Sigmoid colon (tissue), 7 donors: ENCODE results near the gene TXNL1. TPM values are rescaled to one million over a fixed set of nuclear protein-coding genes. Genes with fewer than 3 reads are reported as not detected.

Source experiments
- DNase-seq: peaks from one replicate; pipeline ENCODE4 v3.0.0-alpha.2; 2019
- H3K27ac ChIP-seq, 4 donors: fragments of 200-600 bp; sonication (generic); one replicate each; pipeline ENCODE4 v1.5.1; 2016 to 2019; ENCODE audit warnings: mild to moderate bottlenecking in 1 of 4
- H3K27me3 ChIP-seq, 3 donors: fragments of 200-600 bp; sonication (generic); one replicate each; pipeline ENCODE4 v1.5.1; 2019; ENCODE audit warnings: mild to moderate bottlenecking in 1 of 3
- H3K36me3 ChIP-seq, 4 donors: fragments of 200-600 bp; sonication (generic); one replicate each; pipeline ENCODE4 v1.5.1; 2016 to 2019
- H3K4me1 ChIP-seq, 4 donors: fragments of 200-600 bp; sonication (generic); one replicate each; pipeline ENCODE4 v1.5.1; 2017 to 2019
- H3K4me3 ChIP-seq, 4 donors: fragments of 200-600 bp; sonication (generic); one replicate each; pipeline ENCODE4 v1.5.1; 2017 to 2019; ENCODE audit warnings: mild to moderate bottlenecking in 2 of 4, moderate library complexity in 1 of 4
- H3K9me3 ChIP-seq, 4 donors: fragments of 200-600 bp in 3 of 4; sonication (generic) in 3 of 4; one replicate each; pipeline versions ENCODE4 v1.5.1 to v1.6.1; 2013 to 2019
- CTCF ChIP-seq, 4 experiments: fragments of 450-650 bp in 3 of 4; fragments of 200-600 bp in 1 of 4; IDR thresholded peaks; one replicate each; pipeline ENCODE4 v1.5.1; 2016 to 2019; ENCODE audit warnings: antibody characterized with exemption in 4 of 4, mild to moderate bottlenecking in 3 of 4, moderate library complexity in 2 of 4
- EP300 ChIP-seq, 4 donors: sonication (generic); formaldehyde crosslinking; IDR thresholded peaks; one replicate each; pipeline ENCODE4 v1.6.1; 2017; ENCODE audit warnings: antibody characterized with exemption in 4 of 4
- POLR2A ChIP-seq, 2 donors: fragments of 450-650 bp; IDR thresholded peaks; one replicate each; pipeline ENCODE4 v1.6.1; 2016; ENCODE audit warnings: antibody characterized with exemption in 2 of 2, mild to moderate bottlenecking in 2 of 2, moderate library complexity in 2 of 2
- POLR2AphosphoS5 ChIP-seq, 4 donors: sonication (generic); formaldehyde crosslinking; IDR thresholded peaks; one replicate each; pipeline ENCODE4 v1.6.1; 2017; ENCODE audit warnings: antibody characterized with exemption in 4 of 4
- WGBS, 2 donors: extraction: QIAGEN DNeasy Blood & Tissue Kit; methylation state at CpG; one replicate each; pipeline ENCODE4 v1.1.7; 2013; 5-methylcytosine and 5-hydroxymethylcytosine counted together
- intact Hi-C: fragments of 100-400 bp; cut with DNase I; formaldehyde crosslinking; loops from one replicate; pipeline ENCODE4 v1.15.1; 2023
- polyA plus RNA-seq, 3 donors: library from polyadenylated mRNA; stranded (reverse); fragments of 200-250 nt; gene quantifications; one replicate each; pipeline ENCODE4 v1.2.3, GENCODE V29; 2013
- total RNA-seq, 4 donors: library from RNA; depleted of rRNA; stranded (reverse); fragments of >200 nt; gene quantifications; one replicate each; pipeline ENCODE4 v1.1.0, GENCODE V29; 2016
- donor health status: healthy with polysubstance abuse.
- donor health status: Bipolar disorder and iron deficiency.
- donor health status: healthy.

Gene TXNL1
- total and polyA plus RNA-seq, 7 donors, result 39.8 to 79.1 (median 47.9) TPM

GRCh38 chr18:56580026-56580425 is 58.4 kb downstream of the TXNL1 start:
- TF ChIP-seq EP300 (IDR thresholded peaks at IDR 0.05), result no peak
- TF ChIP-seq POLR2AphosphoS5 (IDR thresholded peaks at IDR 0.05), result no peak
- no peak for TF ChIP-seq CTCF (IDR thresholded peaks at IDR 0.05)
- no peak for TF ChIP-seq POLR2A (IDR thresholded peaks at IDR 0.05)
- no peak for DNase-seq
- no peak overlapping the region for H3K27ac ChIP-seq
- intact Hi-C loops, result no loop called here
- no peaks in the 10 kb centered on the region for H3K9me3 ChIP-seq
- 68 to 77% methylated on average over 3 of the region's 3 CpGs for WGBS, 2 donors
- H3K4me1 ChIP-seq, result peaks cover 0 to 8% (median 4%) of the 10 kb centered on the region in 4 donors
- no peaks in the 10 kb centered on the region for H3K36me3 ChIP-seq
- H3K4me3 ChIP-seq, result no peak overlapping the region
- no peaks in the 10 kb centered on the region for H3K27me3 ChIP-seq

- H3K9me3 ChIP-seq, result no peaks in the 10 kb centered on the region
- no peaks in the 10 kb centered on the region for H3K36me3 ChIP-seq
- DNase-seq, result no peak
- H3K27me3 ChIP-seq, result no peaks in the 10 kb centered on the region
- H3K4me3 ChIP-seq, result no peak overlapping the region
- H3K27ac ChIP-seq, result no peak overlapping the region
- intact Hi-C loops, result loop anchor here (10.0 kb wide), 2 partner anchors 1235 to 1905 kb away; no protein-coding TSS in a partner anchor
- H3K4me1 ChIP-seq, result peaks cover 0 to 14% (median 9%) of the 10 kb centered on the region in 4 donors
- TF ChIP-seq POLR2A (IDR thresholded peaks at IDR 0.05) (no peak), POLR2AphosphoS5 (IDR thresholded peaks at IDR 0.05) (no peak), CTCF (IDR thresholded peaks at IDR 0.05) (no peak), EP300 (IDR thresholded peaks at IDR 0.05) (no peak)
These were observed 58.9 kb downstream of the TXNL1 start for GRCh38 chr18:56579451-56579850.

- Histone ChIP-seq H3K4me3 (no peak overlapping the region), H3K4me1 (peaks cover 0 to 16% (median 9%) of the 10 kb centered on the region in 4 donors), H3K27ac (no peak overlapping the region), H3K9me3 (no peaks in the 10 kb centered on the region), H3K27me3 (no peaks in the 10 kb centered on the region), H3K36me3 (no peaks in the 10 kb centered on the region)
- DNase-seq, result no peak
- intact Hi-C loops, result loop anchor here (2.0 to 10.0 kb wide), 4 partner anchors 1162 to 1902 kb away; no protein-coding TSS in a partner anchor
- no peak for TF ChIP-seq POLR2AphosphoS5 (IDR thresholded peaks at IDR 0.05)
- no peak for TF ChIP-seq CTCF (IDR thresholded peaks at IDR 0.05)
- TF ChIP-seq POLR2A (IDR thresholded peaks at IDR 0.05), result no peak
- TF ChIP-seq EP300 (IDR thresholded peaks at IDR 0.05), result no peak
- WGBS, 2 donors, result 72 to 74% methylated on average over 14 of the region's 14 CpGs
These were observed 61.4 kb downstream of the TXNL1 start for GRCh38 chr18:56576826-56577573.

- intact Hi-C loops, result loop anchor here (2.0 to 10.0 kb wide), 4 partner anchors 1161 to 1901 kb away; no protein-coding TSS in a partner anchor
- DNase-seq, result no peak
- Histone ChIP-seq H3K27ac (no peak overlapping the region), H3K36me3 (no peaks in the 10 kb centered on the region), H3K9me3 (no peaks in the 10 kb centered on the region), H3K4me3 (no peak overlapping the region), H3K4me1 (peaks cover 0 to 16% (median 9%) of the 10 kb centered on the region in 4 donors), H3K27me3 (no peaks in the 10 kb centered on the region)
- TF ChIP-seq POLR2A (IDR thresholded peaks at IDR 0.05), result no peak
- TF ChIP-seq EP300 (IDR thresholded peaks at IDR 0.05), result no peak
- no peak for TF ChIP-seq POLR2AphosphoS5 (IDR thresholded peaks at IDR 0.05)
- peak; percentile 28 to 66 (median 62) for TF ChIP-seq CTCF (IDR thresholded peaks at IDR 0.05)
- 41 to 42% methylated on average over 8 of the region's 8 CpGs for WGBS, 2 donors
These were observed 62.4 kb downstream of the TXNL1 start for GRCh38 chr18:56575819-56576663.
